Astrocyte (in vitro differentiated cells and primary cell): ENCODE data around the gene PDZRN4.

Experiments
- CTCF ChIP-seq: IDR thresholded peaks from 2 replicates; pipeline ENCODE4 v1.5.1; 2011; ENCODE audit warnings: low read depth, mild to moderate bottlenecking, inconsistent platforms, low read length, moderate library complexity; ENCODE audit not compliant: insufficient read depth
- EZH2 ChIP-seq: IDR thresholded peaks from 2 replicates; pipeline ENCODE4 v1.6.1; 2012; ENCODE audit warnings: mild to moderate bottlenecking, low read length, inconsistent platforms; ENCODE audit not compliant: insufficient read depth

DNA sequence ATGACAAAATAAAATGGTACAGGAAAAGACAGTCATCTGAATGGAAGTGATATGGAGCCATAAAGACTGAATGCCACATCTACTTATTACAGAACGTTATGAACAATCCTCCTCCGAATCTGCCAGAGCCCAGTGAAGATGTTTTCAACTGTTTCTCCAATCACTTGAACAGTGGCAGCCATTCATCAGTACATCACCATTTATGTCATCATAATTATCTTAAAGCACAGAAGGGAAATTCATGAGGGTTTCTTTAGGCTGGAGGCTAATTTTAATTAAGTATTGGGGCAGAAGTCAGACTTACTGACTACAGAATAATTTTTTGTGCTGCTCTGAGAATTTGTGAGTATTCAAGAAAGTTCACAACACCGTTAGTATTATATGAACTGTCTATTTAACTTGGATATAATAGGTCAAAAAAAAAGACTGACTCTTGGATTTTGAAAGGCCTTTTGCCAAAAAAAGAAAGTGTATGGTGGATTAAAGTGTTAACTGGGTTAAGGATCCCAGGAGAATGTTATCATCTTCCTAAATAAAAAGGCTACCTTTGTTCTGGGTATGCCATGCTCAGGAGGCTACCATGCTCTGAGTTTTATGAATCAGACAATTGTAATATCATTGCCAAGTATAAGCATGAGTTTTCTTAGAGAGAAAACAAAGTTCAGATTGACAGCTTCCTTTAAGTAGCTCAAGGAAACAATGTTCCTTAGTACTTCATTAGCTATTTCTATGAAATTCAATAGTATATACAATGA lies 40.1 kb downstream of the PDZRN4 start:
- TF ChIP-seq EZH2, result no peak
- TF ChIP-seq CTCF, result no peak
